B cell (primary cell): ENCODE data around the gene ATPAF1. TPM values are rescaled to one million over a fixed set of nuclear protein-coding genes. Genes with fewer than 3 reads are reported as not detected.

Experiments used
- ATAC-seq: fragments of 200-7000 bp; cut with Tn5 transposase; one replicate; pipeline ENCODE4 v1.10.0; 2021; ENCODE audit warnings: low read depth, mild to moderate bottlenecking, moderate number of reproducible peaks, moderate library complexity
- CTCF ChIA-PET: fragments of 350-600 bp; sonication (Branson Sonifier 250); formaldehyde crosslinking; loops from one replicate; lab custom pipeline; 2021; ENCODE audit warnings: antibody characterized with exemption, inconsistent platforms; lab: Charles Lee
- POLR2A ChIA-PET: fragments of 350-600 bp; sonication (Branson Sonifier 250); formaldehyde crosslinking; loops from one replicate; lab custom pipeline; 2021; ENCODE audit warnings: antibody characterized with exemption; lab: Charles Lee
- DNase-seq: peaks from one replicate; pipeline ENCODE4 v3.0.0; 2013
- H2AFZ ChIP-seq: 2 replicates; pipeline ENCODE4 v1.6.1; 2012; ENCODE audit warnings: mild to moderate bottlenecking, low read depth, low read length; ENCODE audit not compliant: insufficient read depth, poor library complexity, severe bottlenecking
- H3K27ac ChIP-seq, 2 donors: 1 replicate in 1 of 2; 2 replicates in 1 of 2; pipeline ENCODE4 v1.5.1; 2012 to 2013; ENCODE audit warnings: low read length in 2 of 2, mild to moderate bottlenecking in 2 of 2, moderate library complexity in 1 of 2
- H3K27me3 ChIP-seq, 4 experiments: fragments of 200-600 bp in 1 of 4; sonication (generic) in 1 of 4; replicated peaks in 1 of 4; 1 replicate in 2 of 4; 2 replicates in 2 of 4; pipeline versions ENCODE4 v1.6.1 to v1.7.0; 2013 to 2016; ENCODE audit warnings: low read length in 3 of 4, mild to moderate bottlenecking in 2 of 4, mixed read lengths in 1 of 4, moderate library complexity in 1 of 4; ENCODE audit not compliant: insufficient read depth in 4 of 4, control insufficient read depth in 3 of 4; ENCODE audit errors: control extremely low read depth in 1 of 4
- H3K36me3 ChIP-seq, 2 experiments: replicated peaks in 1 of 2; 1 replicate in 1 of 2; 2 replicates in 1 of 2; pipeline versions ENCODE4 v1.6.1 to v1.7.1; 2013; ENCODE audit warnings: low read length in 1 of 2; ENCODE audit not compliant: insufficient read depth in 2 of 2, control insufficient read depth in 1 of 2; ENCODE audit errors: control extremely low read depth in 1 of 2, extremely low read depth in 1 of 2
- H3K4me1 ChIP-seq, 2 donors: fragments of 200-600 bp in 1 of 2; sonication (generic) in 1 of 2; 1 replicate in 1 of 2; 2 replicates in 1 of 2; pipeline versions ENCODE4 v1.5.1 to v1.6.1; 2013 to 2017; ENCODE audit warnings: low read length in 2 of 2; ENCODE audit not compliant: control insufficient read depth in 2 of 2, insufficient read depth in 2 of 2
- H3K4me2 ChIP-seq: replicated peaks from 2 replicates; pipeline ENCODE3; 2012; ENCODE audit warnings: mild to moderate bottlenecking, low read depth, low read length; ENCODE audit not compliant: poor library complexity, severe bottlenecking
- H3K4me3 ChIP-seq, 5 experiments: fragments of 200-600 bp in 1 of 5; sonication (generic) in 1 of 5; 1 replicate in 3 of 5; 2 replicates in 2 of 5; pipeline versions ENCODE4 v1.5.1 to v1.7.0; 2011 to 2016; ENCODE audit warnings: low read length in 4 of 5, mild to moderate bottlenecking in 4 of 5, low read depth in 2 of 5, control low read depth in 1 of 5, moderate library complexity in 1 of 5; ENCODE audit not compliant: insufficient read depth in 1 of 5; ENCODE audit errors: control extremely low read depth in 1 of 5, extremely low read depth in 1 of 5
- H3K79me2 ChIP-seq: fragments of 200-600 bp; sonication (generic); one replicate; pipeline ENCODE4 v1.6.0; 2016; ENCODE audit warnings: low read length; ENCODE audit not compliant: control insufficient read depth, insufficient read depth
- H3K9ac ChIP-seq: fragments of 200-600 bp; sonication (generic); 2 replicates; pipeline ENCODE4 v1.6.1; 2017; ENCODE audit warnings: mild to moderate bottlenecking, low read length, moderate library complexity
- H3K9me3 ChIP-seq, 3 donors: one replicate each; pipeline versions ENCODE4 v1.6.1 to v1.7.1; 2013; ENCODE audit warnings: low read length in 2 of 3; ENCODE audit not compliant: control insufficient read depth in 2 of 3, insufficient read depth in 1 of 3; ENCODE audit errors: control extremely low read depth in 1 of 3
- H4K20me1 ChIP-seq: 2 replicates; pipeline ENCODE4 v1.6.0; 2012; ENCODE audit warnings: mild to moderate bottlenecking, low read length; ENCODE audit not compliant: insufficient read depth, control insufficient read depth, poor library complexity, severe bottlenecking
- H3K27ac Mint-ChIP-seq: one replicate; pipeline ENCODE4 v1.8.0; 2021; ENCODE audit warnings: mixed read lengths
- H3K27me3 Mint-ChIP-seq: one replicate; pipeline ENCODE4 v1.8.0; 2021; ENCODE audit warnings: mixed read lengths
- H3K4me1 Mint-ChIP-seq: one replicate; pipeline ENCODE4 v1.8.0; 2021; ENCODE audit warnings: mixed read lengths
- H3K4me3 Mint-ChIP-seq: one replicate; pipeline ENCODE4 v1.8.0; 2021; ENCODE audit warnings: mixed read lengths
- H3K9me3 Mint-ChIP-seq: one replicate; pipeline ENCODE4 v1.8.0; 2022; ENCODE audit warnings: mixed read lengths; ENCODE audit not compliant: insufficient read depth
- CTCF ChIP-seq: fragments of 200-600 bp; IDR thresholded peaks from one replicate; pipeline ENCODE4 v1.8.0; 2022; ENCODE audit warnings: antibody characterized with exemption, mild to moderate bottlenecking
- EZH2 ChIP-seq: IDR thresholded peaks from 2 replicates; pipeline ENCODE4 v1.6.1; 2012; ENCODE audit warnings: borderline replicate concordance, low read depth, mild to moderate bottlenecking, moderate library complexity, low read length; ENCODE audit not compliant: insufficient read depth, poor library complexity, severe bottlenecking
- WGBS: methylation state at CpG from one replicate; pipeline ENCODE4 v1.1.5; 2013; ENCODE audit warnings: missing lambda C conversion rate; ENCODE audit not compliant: insufficient coverage; 5-methylcytosine and 5-hydroxymethylcytosine counted together
- intact Hi-C: fragments of 100-400 bp; cut with micrococcal nuclease; formaldehyde crosslinking; loops from one replicate; pipeline ENCODE4 v1.10.0; 2022
- polyA plus RNA-seq: library from polyadenylated mRNA; depleted of rRNA; stranded (reverse); fragments of >200 nt; gene quantifications from 2 replicates; pipeline ENCODE4 v1.2.3, GENCODE V29; 2012
- total RNA-seq, 2 donors: library from RNA; stranded (reverse); fragments of 120-200 nt in 1 of 2; gene quantifications; 1 replicate in 1 of 2; 2 replicates in 1 of 2; pipeline versions ENCODE4 v1.2.3 to v1.2.4, GENCODE V29; 2013 to 2022

Gene ATPAF1
- total and polyA plus RNA-seq, 2 donors (not counting 1 experiment from before 2014, with no cell fraction given): 18.3 to 22.0 TPM

GRCh38 chr1:46599059-46599970, 68.8 kb downstream of the ATPAF1 start:
- POLR2A ChIA-PET: no interaction called here

More at GRCh38 chr1:46599059-46599970, 68.8 kb downstream of the ATPAF1 start:
- Mint-ChIP-seq H3K27me3 (no peaks in the 10 kb centered on the region), H3K27ac (no peak overlapping the region), H3K4me1 (peaks cover 37% of the 10 kb centered on the region), H3K4me3 (no peak overlapping the region), H3K9me3 (no peaks in the 10 kb centered on the region)
- no peak overlapping the region for H3K4me2 ChIP-seq
- 98% methylated on average over 7 of the region's 9 CpGs for WGBS
- H3K9me3 ChIP-seq: no peaks in the 10 kb centered on the region
- H2AFZ ChIP-seq: no peak overlapping the region
- peaks cover 0 to 4% of the 10 kb centered on the region in 2 experiments for H3K36me3 ChIP-seq
- no peak for ATAC-seq
- H3K4me3 ChIP-seq: no peak overlapping the region
- intact Hi-C loops: no loop called here
- H3K4me1 ChIP-seq: peaks cover 16 to 20% of the 10 kb centered on the region in 2 donors
- no peak overlapping the region for H3K9ac ChIP-seq
- H3K79me2 ChIP-seq: peaks cover 17% of the 10 kb centered on the region
- H4K20me1 ChIP-seq: no peaks in the 10 kb centered on the region
- CTCF ChIA-PET: no interaction called here
- no peak for DNase-seq
- TF ChIP-seq EZH2 (no peak), CTCF (no peak)
- no peak overlapping the region for H3K27ac ChIP-seq
- no peaks in the 10 kb centered on the region for H3K27me3 ChIP-seq
